ENCODE measurements around the gene PERP. TPM values are rescaled to one million over a fixed set of nuclear protein-coding genes. Genes with fewer than 3 reads are reported as not detected.

Gene PERP
- total and polyA plus RNA-seq, 2 donors (not counting 1 experiment from before 2014, with no cell fraction given): 0.22 to 0.30 TPM

GRCh38 chr6:138115877-138116660 is 8.8 kb upstream of the PERP start:
- ChIA-PET CTCF (interaction anchor here (0.6 to 5.7 kb wide), 39 partner anchors 8 to 1181 kb away, joined by 3 to 146 read pairs (median 5); partner anchors contain the start of genes HEBP2 and PERP), POLR2A (interaction anchor here (0.7 kb wide), 1 partner anchor 473 kb away, joined by 4 read pairs; no protein-coding TSS in a partner anchor)
- peaks cover 0 to 11% (median 0%) of the 10 kb centered on the region in 4 experiments for H3K27me3 ChIP-seq (replicated peaks in 1 of 4; ENCODE audit: control extremely low read depth in 1 of 4, control insufficient read depth in 3 of 4, insufficient read depth in 4 of 4, low read length in 3 of 4)
- H3K36me3 ChIP-seq (replicated peaks in 1 of 2; ENCODE audit: control extremely low read depth in 1 of 2, control insufficient read depth in 1 of 2, extremely low read depth in 1 of 2, insufficient read depth in 2 of 2, low read length in 1 of 2): no peaks in the 10 kb centered on the region
- no peak overlapping the region for H3K4me3 ChIP-seq (ENCODE audit: control extremely low read depth in 1 of 5, extremely low read depth in 1 of 5, insufficient read depth in 1 of 5, low read depth in 2 of 5, low read length in 4 of 5)
- no peaks in the 10 kb centered on the region for H4K20me1 ChIP-seq (ENCODE audit: control insufficient read depth, insufficient read depth, low read length, poor library complexity, severe bottlenecking)
- Mint-ChIP-seq H3K27ac (no peak overlapping the region), H3K27me3 (peaks cover 38% of the 10 kb centered on the region), H3K4me3 (no peak overlapping the region), H3K4me1 (peaks cover 2% of the 10 kb centered on the region), H3K9me3 (ENCODE audit: insufficient read depth) (no peaks in the 10 kb centered on the region)
- no peak overlapping the region for H3K27ac ChIP-seq (ENCODE audit: low read length in 2 of 2)
- no peaks in the 10 kb centered on the region for H3K9me3 ChIP-seq (ENCODE audit: control extremely low read depth in 1 of 3, control insufficient read depth in 2 of 3, insufficient read depth in 1 of 3, low read length in 2 of 3)
- H2AFZ ChIP-seq (ENCODE audit: insufficient read depth, low read depth, low read length, poor library complexity, severe bottlenecking): no peak overlapping the region
- H3K79me2 ChIP-seq (ENCODE audit: control insufficient read depth, insufficient read depth, low read length): no peaks in the 10 kb centered on the region
- H3K9ac ChIP-seq (ENCODE audit: low read length): no peak overlapping the region
- WGBS (ENCODE audit: insufficient coverage): 12% methylated on average over 10 of the region's 13 CpGs
- DNase-seq: peak; percentile 79
- peaks cover 0 to 6% of the 10 kb centered on the region in 2 donors for H3K4me1 ChIP-seq (ENCODE audit: control insufficient read depth in 2 of 2, insufficient read depth in 2 of 2, low read length in 2 of 2)
- no peak overlapping the region for H3K4me2 ChIP-seq (replicated peaks; ENCODE audit: low read depth, low read length, poor library complexity, severe bottlenecking)
- intact Hi-C loops (cut with micrococcal nuclease): loop anchor here (1.0 to 5.0 kb wide), 9 partner anchors 171 to 650 kb away; partner anchors contain the start of gene HEBP2
- peak; percentile 83 for ATAC-seq (ENCODE audit: low read depth)
- TF ChIP-seq EZH2 (IDR thresholded peaks at IDR 0.05; ENCODE audit: borderline replicate concordance, insufficient read depth, low read depth, low read length, poor library complexity, severe bottlenecking) (no peak), CTCF (IDR thresholded peaks at IDR 0.05) (peak; percentile 90)

- Histone ChIP-seq H3K4me1 (ENCODE audit: control insufficient read depth in 2 of 2, insufficient read depth in 2 of 2, low read length in 2 of 2) (peaks cover 0 to 6% of the 10 kb centered on the region in 2 donors), H3K27me3 (replicated peaks in 1 of 4; ENCODE audit: control extremely low read depth in 1 of 4, control insufficient read depth in 3 of 4, insufficient read depth in 4 of 4, low read length in 3 of 4) (peaks cover 0 to 6% (median 0%) of the 10 kb centered on the region in 4 experiments), H3K9ac (ENCODE audit: low read length) (no peak overlapping the region), H3K4me3 (ENCODE audit: control extremely low read depth in 1 of 5, extremely low read depth in 1 of 5, insufficient read depth in 1 of 5, low read depth in 2 of 5, low read length in 4 of 5) (no peak overlapping the region), H3K79me2 (ENCODE audit: control insufficient read depth, insufficient read depth, low read length) (no peaks in the 10 kb centered on the region), H4K20me1 (ENCODE audit: control insufficient read depth, insufficient read depth, low read length, poor library complexity, severe bottlenecking) (no peaks in the 10 kb centered on the region), H3K4me2 (replicated peaks; ENCODE audit: low read depth, low read length, poor library complexity, severe bottlenecking) (no peak overlapping the region), H3K36me3 (replicated peaks in 1 of 2; ENCODE audit: control extremely low read depth in 1 of 2, control insufficient read depth in 1 of 2, extremely low read depth in 1 of 2, insufficient read depth in 2 of 2, low read length in 1 of 2) (no peaks in the 10 kb centered on the region), H2AFZ (ENCODE audit: insufficient read depth, low read depth, low read length, poor library complexity, severe bottlenecking) (no peak overlapping the region), H3K27ac (ENCODE audit: low read length in 2 of 2) (no peak overlapping the region), H3K9me3 (ENCODE audit: control extremely low read depth in 1 of 3, control insufficient read depth in 2 of 3, insufficient read depth in 1 of 3, low read length in 2 of 3) (no peaks in the 10 kb centered on the region)
- ChIA-PET CTCF (interaction anchor here (0.6 to 5.7 kb wide), 24 partner anchors 10 to 1249 kb away, joined by 3 to 146 read pairs (median 8); partner anchors contain the start of genes HEBP2 and PERP), POLR2A (interaction anchor here (0.6 to 0.7 kb wide), 2 partner anchors 473 to 701 kb away, joined by 3 to 4 read pairs; no protein-coding TSS in a partner anchor)
- Mint-ChIP-seq H3K9me3 (ENCODE audit: insufficient read depth) (no peaks in the 10 kb centered on the region), H3K4me3 (no peak overlapping the region), H3K4me1 (peaks cover 2% of the 10 kb centered on the region), H3K27ac (no peak overlapping the region), H3K27me3 (peaks cover 37% of the 10 kb centered on the region)
- intact Hi-C loops (cut with micrococcal nuclease): loop anchor here (5.0 kb wide), 1 partner anchor 577 kb away; no protein-coding TSS in a partner anchor
- DNase-seq (no peak), ATAC-seq (ENCODE audit: low read depth) (no peak)
- WGBS (ENCODE audit: insufficient coverage): 15% methylated on average over 7 of the region's 7 CpGs
- TF ChIP-seq EZH2 (IDR thresholded peaks at IDR 0.05; ENCODE audit: borderline replicate concordance, insufficient read depth, low read depth, low read length, poor library complexity, severe bottlenecking) (no peak), CTCF (IDR thresholded peaks at IDR 0.05) (no peak)
Observed at GRCh38 chr6:138115201-138115600, 8.0 kb upstream of the PERP start.
